ENCODE data around the gene IPO9.
A peak's percentile ranks its signal among the peaks of the same experiment; 100 is the strongest.

The IPO9 gene

GRCh38 chr1:201818971-201819750 is 9.8 kb upstream of the IPO9 start:
- DNase-seq (ENCODE audit: low read depth): no peak
- TF ChIP-seq CTCF (IDR thresholded peaks at IDR 0.05; ENCODE audit: insufficient read depth, low read depth, low read length, missing control alignments): no peak

GRCh38 chr1:201820413-201820812 is 8.5 kb upstream of the IPO9 start:
- DNase-seq (ENCODE audit: low read depth): no peak
- H3K4me3 ChIP-seq (ENCODE audit: low read length): no peak overlapping the region
- no peak for TF ChIP-seq CTCF (IDR thresholded peaks at IDR 0.05; ENCODE audit: insufficient read depth, low read depth, low read length, missing control alignments)

More at GRCh38 chr1:201818971-201819750, 9.8 kb upstream of the IPO9 start:
- H3K4me3 ChIP-seq (ENCODE audit: low read length): no peak overlapping the region

GRCh38 chr1:201825245-201825644 is 3.7 kb upstream of the IPO9 start:
- DNase-seq (ENCODE audit: low read depth): no peak
- no peak for TF ChIP-seq CTCF (IDR thresholded peaks at IDR 0.05; ENCODE audit: insufficient read depth, low read depth, low read length, missing control alignments)
- H3K4me3 ChIP-seq (ENCODE audit: low read length): no peak overlapping the region

- H3K4me3 ChIP-seq (ENCODE audit: low read length): no peak overlapping the region
- peak; percentile 4 for DNase-seq (ENCODE audit: low read depth)
- TF ChIP-seq CTCF (IDR thresholded peaks at IDR 0.05; ENCODE audit: insufficient read depth, low read depth, low read length, missing control alignments): no peak
Measured at GRCh38 chr1:201826830-201827229, 2.1 kb upstream of the IPO9 start.

GRCh38 chr1:201827321-201828216 is 1.4 kb upstream of the IPO9 start:
- TF ChIP-seq CTCF (IDR thresholded peaks at IDR 0.05; ENCODE audit: insufficient read depth, low read depth, low read length, missing control alignments): no peak
- no peak overlapping the region for H3K4me3 ChIP-seq (ENCODE audit: low read length)

GRCh38 chr1:201828217-201828819 is 639 bp upstream of the IPO9 start:
- H3K4me3 ChIP-seq (ENCODE audit: low read length): no peak overlapping the region
- no peak for DNase-seq (ENCODE audit: low read depth)
- no peak for TF ChIP-seq CTCF (IDR thresholded peaks at IDR 0.05; ENCODE audit: insufficient read depth, low read depth, low read length, missing control alignments)

More at GRCh38 chr1:201827321-201828216, 1.4 kb upstream of the IPO9 start:
- peak; percentile 6 for DNase-seq (ENCODE audit: low read depth)
